GM10266 (cell line): ENCODE measurements around the gene PRUNE1.

Experiments used
- DNase-seq: peaks from one replicate; pipeline ENCODE4 v3.0.0; 2012; ENCODE audit errors: extremely low spot score
- TF ChIP-seq, protein P1 (sequence below): IDR thresholded peaks from 2 replicates; pipeline ENCODE4 v1.5.1; 2012; ENCODE audit warnings: mild to moderate bottlenecking, low read depth; ENCODE audit not compliant: control insufficient read depth, insufficient read depth; ENCODE audit errors: missing control alignments

PRUNE1 gene

DNA sequence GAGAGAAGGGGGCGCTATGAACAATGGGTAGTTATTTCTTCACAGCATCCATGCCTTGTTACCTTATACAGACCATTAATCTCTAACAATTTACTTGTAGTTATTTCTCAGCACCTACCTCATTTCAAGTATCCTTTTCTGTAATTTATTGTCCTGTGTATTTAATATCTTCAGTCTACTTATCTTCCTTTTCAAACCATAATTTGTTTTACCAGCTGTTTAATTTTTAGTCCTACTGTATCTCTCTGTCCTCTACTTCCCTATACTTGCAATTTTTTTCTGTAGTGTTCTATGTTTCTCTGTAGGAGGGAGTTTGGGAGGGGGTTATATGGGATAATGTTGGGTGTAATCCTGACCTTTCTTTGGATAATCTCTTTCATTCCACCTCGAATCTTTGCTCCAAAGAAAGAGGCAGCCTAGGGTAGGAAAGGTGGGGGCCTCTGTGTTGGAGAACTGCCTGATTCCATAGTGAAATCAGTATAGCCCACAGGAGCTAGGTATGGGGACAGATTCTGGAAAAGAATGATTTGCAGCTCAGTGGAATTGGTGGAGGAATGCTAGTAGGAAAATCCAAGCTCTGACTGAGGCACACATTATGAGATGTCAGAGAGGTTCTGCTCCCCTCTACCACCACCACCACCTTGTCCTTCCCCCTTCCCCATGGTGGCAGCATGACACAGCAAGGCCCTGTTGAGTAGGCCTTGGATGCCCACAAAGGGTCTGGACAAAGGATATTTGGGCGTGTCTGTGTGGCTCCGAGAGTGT is 52.6 kb downstream of the PRUNE1 start:
- no peak for DNase-seq
- TF ChIP-seq, protein P1, sequence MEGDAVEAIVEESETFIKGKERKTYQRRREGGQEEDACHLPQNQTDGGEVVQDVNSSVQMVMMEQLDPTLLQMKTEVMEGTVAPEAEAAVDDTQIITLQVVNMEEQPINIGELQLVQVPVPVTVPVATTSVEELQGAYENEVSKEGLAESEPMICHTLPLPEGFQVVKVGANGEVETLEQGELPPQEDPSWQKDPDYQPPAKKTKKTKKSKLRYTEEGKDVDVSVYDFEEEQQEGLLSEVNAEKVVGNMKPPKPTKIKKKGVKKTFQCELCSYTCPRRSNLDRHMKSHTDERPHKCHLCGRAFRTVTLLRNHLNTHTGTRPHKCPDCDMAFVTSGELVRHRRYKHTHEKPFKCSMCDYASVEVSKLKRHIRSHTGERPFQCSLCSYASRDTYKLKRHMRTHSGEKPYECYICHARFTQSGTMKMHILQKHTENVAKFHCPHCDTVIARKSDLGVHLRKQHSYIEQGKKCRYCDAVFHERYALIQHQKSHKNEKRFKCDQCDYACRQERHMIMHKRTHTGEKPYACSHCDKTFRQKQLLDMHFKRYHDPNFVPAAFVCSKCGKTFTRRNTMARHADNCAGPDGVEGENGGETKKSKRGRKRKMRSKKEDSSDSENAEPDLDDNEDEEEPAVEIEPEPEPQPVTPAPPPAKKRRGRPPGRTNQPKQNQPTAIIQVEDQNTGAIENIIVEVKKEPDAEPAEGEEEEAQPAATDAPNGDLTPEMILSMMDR: no peak

GRCh38 chr1:151061704-151062103 is 53.5 kb downstream of the PRUNE1 start:
- TF ChIP-seq, protein P1: no peak
- DNase-seq: no peak

- TF ChIP-seq, protein P1: no peak
- DNase-seq: no peak
Observed at GRCh38 chr1:151062741-151063371, 54.6 kb downstream of the PRUNE1 start.

GRCh38 chr1:151065089-151065645 is 56.9 kb downstream of the PRUNE1 start:
- TF ChIP-seq, protein P1: no peak
- DNase-seq: no peak

DNA sequence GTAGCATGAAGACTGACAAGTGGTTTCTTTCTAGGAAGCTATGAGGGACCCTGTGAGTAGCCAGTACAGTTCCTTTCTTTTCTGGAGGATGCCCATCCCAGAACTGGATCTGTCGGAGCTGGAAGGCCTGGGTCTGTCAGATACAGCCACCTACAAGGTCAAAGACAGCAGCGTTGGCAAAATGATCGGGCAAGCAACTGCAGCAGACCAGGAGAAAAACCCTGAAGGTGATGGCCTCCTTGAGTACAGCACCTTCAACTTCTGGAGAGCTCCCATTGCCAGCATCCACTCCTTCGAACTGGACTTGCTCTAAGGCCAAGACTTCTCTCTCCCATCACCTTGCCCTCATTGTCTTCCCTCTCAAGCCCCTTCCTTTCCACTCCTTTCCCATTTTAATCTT is 58.9 kb downstream of the PRUNE1 start:
- TF ChIP-seq, protein P1: no peak
- DNase-seq: no peak

DNA sequence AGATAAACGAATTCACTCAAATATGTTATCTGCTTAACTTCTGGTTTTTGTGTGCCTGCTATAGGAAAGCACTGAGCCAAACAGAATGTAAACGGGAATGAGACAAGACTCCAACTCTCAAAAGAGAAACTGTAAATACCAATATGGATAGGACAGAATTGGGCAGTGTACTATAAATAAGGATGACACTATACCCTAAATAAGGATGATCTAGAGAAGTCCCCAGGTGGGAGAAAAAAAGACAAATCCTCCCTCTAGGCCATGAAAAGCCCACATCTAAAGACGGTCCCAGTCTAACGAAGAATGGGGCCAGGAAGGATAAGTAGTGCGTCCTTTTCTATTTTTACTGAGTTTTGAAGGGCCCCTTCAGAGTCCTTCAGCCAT is 60.8 kb downstream of the PRUNE1 start:
- TF ChIP-seq, protein P1: no peak
- DNase-seq: no peak
